Esophagus muscularis mucosa (tissue), 3 donors: Measurements from ENCODE around the gene LIN7B.

Source experiments
- POLR2A ChIP-seq: fragments of 450-650 bp; IDR thresholded peaks from one replicate; pipeline ENCODE4 v1.6.1; 2017; ENCODE audit warnings: antibody characterized with exemption, moderate library complexity, mild to moderate bottlenecking, low read depth
- POLR2AphosphoS5 ChIP-seq, 2 donors: sonication (generic); formaldehyde crosslinking; IDR thresholded peaks; one replicate each; pipeline ENCODE4 v1.6.1; 2017; ENCODE audit warnings: antibody characterized with exemption in 2 of 2
- TF ChIP-seq, protein P1 (sequence below), 3 experiments: fragments of 200-600 bp in 2 of 3; fragments of 450-650 bp in 1 of 3; sonication (generic) in 2 of 3; IDR thresholded peaks; one replicate each; pipeline ENCODE4 v1.5.1; 2017 to 2019; ENCODE audit warnings: antibody characterized with exemption in 3 of 3, mild to moderate bottlenecking in 2 of 3, moderate library complexity in 1 of 3

- TF ChIP-seq, protein P1, sequence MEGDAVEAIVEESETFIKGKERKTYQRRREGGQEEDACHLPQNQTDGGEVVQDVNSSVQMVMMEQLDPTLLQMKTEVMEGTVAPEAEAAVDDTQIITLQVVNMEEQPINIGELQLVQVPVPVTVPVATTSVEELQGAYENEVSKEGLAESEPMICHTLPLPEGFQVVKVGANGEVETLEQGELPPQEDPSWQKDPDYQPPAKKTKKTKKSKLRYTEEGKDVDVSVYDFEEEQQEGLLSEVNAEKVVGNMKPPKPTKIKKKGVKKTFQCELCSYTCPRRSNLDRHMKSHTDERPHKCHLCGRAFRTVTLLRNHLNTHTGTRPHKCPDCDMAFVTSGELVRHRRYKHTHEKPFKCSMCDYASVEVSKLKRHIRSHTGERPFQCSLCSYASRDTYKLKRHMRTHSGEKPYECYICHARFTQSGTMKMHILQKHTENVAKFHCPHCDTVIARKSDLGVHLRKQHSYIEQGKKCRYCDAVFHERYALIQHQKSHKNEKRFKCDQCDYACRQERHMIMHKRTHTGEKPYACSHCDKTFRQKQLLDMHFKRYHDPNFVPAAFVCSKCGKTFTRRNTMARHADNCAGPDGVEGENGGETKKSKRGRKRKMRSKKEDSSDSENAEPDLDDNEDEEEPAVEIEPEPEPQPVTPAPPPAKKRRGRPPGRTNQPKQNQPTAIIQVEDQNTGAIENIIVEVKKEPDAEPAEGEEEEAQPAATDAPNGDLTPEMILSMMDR (IDR thresholded peaks at IDR 0.05): no peak
- TF ChIP-seq POLR2A: no peak
- no peak for TF ChIP-seq POLR2AphosphoS5 (IDR thresholded peaks at IDR 0.05)
Measured at GRCh38 chr19:49110567-49110966, 3.6 kb upstream of the LIN7B start.
